ENCODE measurements around the gene RELCH.

RELCH gene

GRCh38 chr18:62196079-62196478 lies 9.0 kb downstream of the RELCH start:
- 0 out of 2 replicates have a peak, but pooled peaks have one; percentile 15 for TF ChIP-seq CTCF (IDR thresholded peaks at IDR 0.05; ENCODE audit: low read depth, low read length)
- no peak overlapping the region for H3K4me3 ChIP-seq (ENCODE audit: low read depth, low read length)

GRCh38 chr18:62196980-62197379 lies 9.9 kb downstream of the RELCH start:
- no peak for TF ChIP-seq CTCF (IDR thresholded peaks at IDR 0.05; ENCODE audit: low read depth, low read length)
- H3K4me3 ChIP-seq (ENCODE audit: low read depth, low read length): no peak overlapping the region

- no peak for TF ChIP-seq CTCF (IDR thresholded peaks at IDR 0.05; ENCODE audit: low read depth, low read length)
- H3K4me3 ChIP-seq (ENCODE audit: low read depth, low read length): no peak overlapping the region
Measured at GRCh38 chr18:62198259-62198658, 11.2 kb downstream of the RELCH start.

- TF ChIP-seq CTCF (IDR thresholded peaks at IDR 0.05; ENCODE audit: low read depth, low read length): no peak
- H3K4me3 ChIP-seq (ENCODE audit: low read depth, low read length): no peak overlapping the region
Measured at GRCh38 chr18:62199629-62200028, 12.6 kb downstream of the RELCH start.

GRCh38 chr18:62200121-62200914 lies 13.3 kb downstream of the RELCH start:
- H3K4me3 ChIP-seq (ENCODE audit: low read depth, low read length): no peak overlapping the region
- TF ChIP-seq CTCF (IDR thresholded peaks at IDR 0.05; ENCODE audit: low read depth, low read length): no peak

GRCh38 chr18:62201870-62202269 lies 14.8 kb downstream of the RELCH start:
- TF ChIP-seq CTCF (IDR thresholded peaks at IDR 0.05; ENCODE audit: low read depth, low read length): no peak
- no peak overlapping the region for H3K4me3 ChIP-seq (ENCODE audit: low read depth, low read length)

GRCh38 chr18:62205824-62206223 lies 18.8 kb downstream of the RELCH start:
- TF ChIP-seq CTCF (IDR thresholded peaks at IDR 0.05; ENCODE audit: low read depth, low read length): no peak
- no peak overlapping the region for H3K4me3 ChIP-seq (ENCODE audit: low read depth, low read length)

Data from WI38 (cell line).